Measurements from ENCODE around the gene IRF2BP2. TPM values are rescaled to one million over a fixed set of nuclear protein-coding genes. Genes with fewer than 3 reads are reported as not detected.

IRF2BP2 gene
- total and polyA plus RNA-seq, 2 of the 13 experiments (the other 11 are each of a cell fraction or from before 2014, with no cell fraction given), result 140 to 147 TPM

DNA sequence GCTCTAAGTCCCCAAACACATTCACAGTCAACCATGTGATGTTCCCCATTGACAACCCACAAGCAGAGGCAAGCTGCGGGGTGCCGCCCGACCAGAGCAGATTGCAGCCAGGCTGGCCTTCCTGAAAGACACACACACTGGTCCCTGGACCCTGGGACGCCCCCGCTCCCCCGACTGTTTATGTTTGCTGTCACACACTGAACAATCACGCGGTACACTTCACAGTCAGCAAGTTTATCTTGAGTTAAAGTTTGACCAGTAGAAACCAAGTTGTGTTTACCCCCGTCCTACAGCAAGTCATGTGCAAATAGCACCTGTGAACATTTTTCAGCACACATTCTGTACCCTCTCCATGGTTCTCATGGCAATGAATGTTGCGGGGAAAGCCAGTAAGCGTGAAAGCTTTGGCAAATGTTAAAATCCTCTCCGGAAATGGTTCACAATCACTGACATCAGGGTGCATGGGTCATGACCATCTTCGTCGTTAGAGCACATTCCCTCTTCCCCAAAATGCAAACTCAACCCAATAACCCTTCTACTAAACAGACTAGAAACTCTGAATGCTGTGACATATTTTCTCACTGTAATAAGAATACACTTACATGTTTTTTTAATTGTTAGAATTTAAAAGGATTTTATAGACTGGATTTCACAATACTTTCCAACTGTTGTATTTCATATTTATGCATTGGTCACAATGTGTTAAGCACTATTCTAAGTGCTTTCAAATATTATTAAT lies 33.3 kb upstream of the IRF2BP2 start (continued):
- TF ChIP-seq JARID2 (CRISPR knock-in tag; IDR thresholded peaks at IDR 0.05; ENCODE audit: insufficient replicate concordance) (no peak), ZSCAN9 (CRISPR knock-in tag; IDR thresholded peaks at IDR 0.05; ENCODE audit: borderline replicate concordance) (peak; percentile 79; the same call in 1 of the 2 replicates), HDAC1 (CRISPR knock-in tag; IDR thresholded peaks at IDR 0.05) (peak; percentile 95), SALL1 (CRISPR knock-in tag; IDR thresholded peaks at IDR 0.05) (peak; percentile 100), ZNF614 (CRISPR knock-in tag; IDR thresholded peaks at IDR 0.05; ENCODE audit: borderline replicate concordance) (peak; percentile 96), ZNF224 (CRISPR knock-in tag; IDR thresholded peaks at IDR 0.05) (0 out of 2 replicates have a peak, but pooled peaks have one; percentile 29), ZNF33A (CRISPR knock-in tag; IDR thresholded peaks at IDR 0.05; ENCODE audit: borderline replicate concordance) (no peak), MAF1 (CRISPR knock-in tag; IDR thresholded peaks at IDR 0.05; ENCODE audit: borderline replicate concordance) (peak; percentile 65; the same call in 1 of the 2 replicates)
- TF ChIP-seq, protein P1, sequence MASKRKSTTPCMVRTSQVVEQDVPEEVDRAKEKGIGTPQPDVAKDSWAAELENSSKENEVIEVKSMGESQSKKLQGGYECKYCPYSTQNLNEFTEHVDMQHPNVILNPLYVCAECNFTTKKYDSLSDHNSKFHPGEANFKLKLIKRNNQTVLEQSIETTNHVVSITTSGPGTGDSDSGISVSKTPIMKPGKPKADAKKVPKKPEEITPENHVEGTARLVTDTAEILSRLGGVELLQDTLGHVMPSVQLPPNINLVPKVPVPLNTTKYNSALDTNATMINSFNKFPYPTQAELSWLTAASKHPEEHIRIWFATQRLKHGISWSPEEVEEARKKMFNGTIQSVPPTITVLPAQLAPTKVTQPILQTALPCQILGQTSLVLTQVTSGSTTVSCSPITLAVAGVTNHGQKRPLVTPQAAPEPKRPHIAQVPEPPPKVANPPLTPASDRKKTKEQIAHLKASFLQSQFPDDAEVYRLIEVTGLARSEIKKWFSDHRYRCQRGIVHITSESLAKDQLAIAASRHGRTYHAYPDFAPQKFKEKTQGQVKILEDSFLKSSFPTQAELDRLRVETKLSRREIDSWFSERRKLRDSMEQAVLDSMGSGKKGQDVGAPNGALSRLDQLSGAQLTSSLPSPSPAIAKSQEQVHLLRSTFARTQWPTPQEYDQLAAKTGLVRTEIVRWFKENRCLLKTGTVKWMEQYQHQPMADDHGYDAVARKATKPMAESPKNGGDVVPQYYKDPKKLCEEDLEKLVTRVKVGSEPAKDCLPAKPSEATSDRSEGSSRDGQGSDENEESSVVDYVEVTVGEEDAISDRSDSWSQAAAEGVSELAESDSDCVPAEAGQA (IDR thresholded peaks at IDR 0.05; ENCODE audit: low read depth), result peak; percentile 68
- TF ChIP-seq, protein P1 (CRISPR knock-in tag; IDR thresholded peaks at IDR 0.05; ENCODE audit: borderline replicate concordance), result peak; percentile 75; the same call in 1 of the 2 replicates
- TF ChIP-seq, protein P2, sequence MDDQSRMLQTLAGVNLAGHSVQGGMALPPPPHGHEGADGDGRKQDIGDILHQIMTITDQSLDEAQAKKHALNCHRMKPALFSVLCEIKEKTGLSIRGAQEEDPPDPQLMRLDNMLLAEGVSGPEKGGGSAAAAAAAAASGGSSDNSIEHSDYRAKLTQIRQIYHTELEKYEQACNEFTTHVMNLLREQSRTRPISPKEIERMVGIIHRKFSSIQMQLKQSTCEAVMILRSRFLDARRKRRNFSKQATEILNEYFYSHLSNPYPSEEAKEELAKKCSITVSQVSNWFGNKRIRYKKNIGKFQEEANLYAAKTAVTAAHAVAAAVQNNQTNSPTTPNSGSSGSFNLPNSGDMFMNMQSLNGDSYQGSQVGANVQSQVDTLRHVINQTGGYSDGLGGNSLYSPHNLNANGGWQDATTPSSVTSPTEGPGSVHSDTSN (CRISPR knock-in tag; IDR thresholded peaks at IDR 0.05; ENCODE audit: borderline replicate concordance), result 0 out of 2 replicates have a peak, but pooled peaks have one; percentile 77
- TF ChIP-seq, protein P3, sequence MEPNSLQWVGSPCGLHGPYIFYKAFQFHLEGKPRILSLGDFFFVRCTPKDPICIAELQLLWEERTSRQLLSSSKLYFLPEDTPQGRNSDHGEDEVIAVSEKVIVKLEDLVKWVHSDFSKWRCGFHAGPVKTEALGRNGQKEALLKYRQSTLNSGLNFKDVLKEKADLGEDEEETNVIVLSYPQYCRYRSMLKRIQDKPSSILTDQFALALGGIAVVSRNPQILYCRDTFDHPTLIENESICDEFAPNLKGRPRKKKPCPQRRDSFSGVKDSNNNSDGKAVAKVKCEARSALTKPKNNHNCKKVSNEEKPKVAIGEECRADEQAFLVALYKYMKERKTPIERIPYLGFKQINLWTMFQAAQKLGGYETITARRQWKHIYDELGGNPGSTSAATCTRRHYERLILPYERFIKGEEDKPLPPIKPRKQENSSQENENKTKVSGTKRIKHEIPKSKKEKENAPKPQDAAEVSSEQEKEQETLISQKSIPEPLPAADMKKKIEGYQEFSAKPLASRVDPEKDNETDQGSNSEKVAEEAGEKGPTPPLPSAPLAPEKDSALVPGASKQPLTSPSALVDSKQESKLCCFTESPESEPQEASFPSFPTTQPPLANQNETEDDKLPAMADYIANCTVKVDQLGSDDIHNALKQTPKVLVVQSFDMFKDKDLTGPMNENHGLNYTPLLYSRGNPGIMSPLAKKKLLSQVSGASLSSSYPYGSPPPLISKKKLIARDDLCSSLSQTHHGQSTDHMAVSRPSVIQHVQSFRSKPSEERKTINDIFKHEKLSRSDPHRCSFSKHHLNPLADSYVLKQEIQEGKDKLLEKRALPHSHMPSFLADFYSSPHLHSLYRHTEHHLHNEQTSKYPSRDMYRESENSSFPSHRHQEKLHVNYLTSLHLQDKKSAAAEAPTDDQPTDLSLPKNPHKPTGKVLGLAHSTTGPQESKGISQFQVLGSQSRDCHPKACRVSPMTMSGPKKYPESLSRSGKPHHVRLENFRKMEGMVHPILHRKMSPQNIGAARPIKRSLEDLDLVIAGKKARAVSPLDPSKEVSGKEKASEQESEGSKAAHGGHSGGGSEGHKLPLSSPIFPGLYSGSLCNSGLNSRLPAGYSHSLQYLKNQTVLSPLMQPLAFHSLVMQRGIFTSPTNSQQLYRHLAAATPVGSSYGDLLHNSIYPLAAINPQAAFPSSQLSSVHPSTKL (CRISPR knock-in tag; IDR thresholded peaks at IDR 0.05), result peak; percentile 100
- TF ChIP-seq, protein P4, sequence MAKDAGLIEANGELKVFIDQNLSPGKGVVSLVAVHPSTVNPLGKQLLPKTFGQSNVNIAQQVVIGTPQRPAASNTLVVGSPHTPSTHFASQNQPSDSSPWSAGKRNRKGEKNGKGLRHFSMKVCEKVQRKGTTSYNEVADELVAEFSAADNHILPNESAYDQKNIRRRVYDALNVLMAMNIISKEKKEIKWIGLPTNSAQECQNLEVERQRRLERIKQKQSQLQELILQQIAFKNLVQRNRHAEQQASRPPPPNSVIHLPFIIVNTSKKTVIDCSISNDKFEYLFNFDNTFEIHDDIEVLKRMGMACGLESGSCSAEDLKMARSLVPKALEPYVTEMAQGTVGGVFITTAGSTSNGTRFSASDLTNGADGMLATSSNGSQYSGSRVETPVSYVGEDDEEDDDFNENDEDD (CRISPR knock-in tag; IDR thresholded peaks at IDR 0.05; ENCODE audit: borderline replicate concordance), result peak; percentile 51; the same call in 1 of the 2 replicates
- TF ChIP-seq, protein P5, sequence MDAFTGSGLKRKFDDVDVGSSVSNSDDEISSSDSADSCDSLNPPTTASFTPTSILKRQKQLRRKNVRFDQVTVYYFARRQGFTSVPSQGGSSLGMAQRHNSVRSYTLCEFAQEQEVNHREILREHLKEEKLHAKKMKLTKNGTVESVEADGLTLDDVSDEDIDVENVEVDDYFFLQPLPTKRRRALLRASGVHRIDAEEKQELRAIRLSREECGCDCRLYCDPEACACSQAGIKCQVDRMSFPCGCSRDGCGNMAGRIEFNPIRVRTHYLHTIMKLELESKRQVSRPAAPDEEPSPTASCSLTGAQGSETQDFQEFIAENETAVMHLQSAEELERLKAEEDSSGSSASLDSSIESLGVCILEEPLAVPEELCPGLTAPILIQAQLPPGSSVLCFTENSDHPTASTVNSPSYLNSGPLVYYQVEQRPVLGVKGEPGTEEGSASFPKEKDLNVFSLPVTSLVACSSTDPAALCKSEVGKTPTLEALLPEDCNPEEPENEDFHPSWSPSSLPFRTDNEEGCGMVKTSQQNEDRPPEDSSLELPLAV (CRISPR knock-in tag; conservative IDR thresholded peaks at IDR 0.05; ENCODE audit: low read depth), result no peak

Data from HepG2 (cell line).